Middle frontal gyrus (tissue), 1 donor: ENCODE measurements around the gene DYNLT1.
"Not testable (repeated sequence)": the region's sequence is repeated elsewhere in the genome, so short reads cannot be mapped to it uniquely, and the experiment has no call there.

Source experiments
- DNase-seq: peaks from one replicate; pipeline ENCODE4 v3.0.0-alpha.2; 2015; ENCODE audit warnings: low spot score; ENCODE audit errors: extremely low spot score

The DYNLT1 gene

DNA sequence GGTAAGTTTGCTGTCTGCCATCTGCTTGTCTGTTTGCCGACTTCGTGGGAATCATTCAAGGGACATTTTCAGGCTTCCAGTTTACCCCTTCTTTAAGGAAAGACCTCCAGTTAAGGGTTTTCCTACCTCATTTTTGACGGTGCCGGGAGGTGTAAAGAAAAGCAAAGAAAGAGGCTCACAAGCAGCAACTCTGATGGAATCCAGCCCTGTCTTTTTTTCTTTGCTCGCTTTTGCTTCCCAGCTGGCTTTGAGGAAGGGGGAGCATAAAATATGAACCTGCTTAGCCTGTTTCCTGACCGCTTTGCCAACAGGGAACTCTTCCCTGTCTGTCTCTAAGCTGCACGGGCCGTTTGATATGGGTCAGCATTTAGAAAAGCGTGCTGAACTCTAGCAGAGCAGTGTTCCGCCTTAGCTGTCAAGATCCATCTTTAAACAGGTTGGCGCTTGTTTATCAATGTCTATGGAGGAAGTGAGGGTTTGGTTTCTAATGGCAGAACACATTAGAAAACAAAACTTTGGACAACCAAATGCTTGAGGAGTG, 19.2 kb upstream of the DYNLT1 start:
- no peak for DNase-seq

DNA sequence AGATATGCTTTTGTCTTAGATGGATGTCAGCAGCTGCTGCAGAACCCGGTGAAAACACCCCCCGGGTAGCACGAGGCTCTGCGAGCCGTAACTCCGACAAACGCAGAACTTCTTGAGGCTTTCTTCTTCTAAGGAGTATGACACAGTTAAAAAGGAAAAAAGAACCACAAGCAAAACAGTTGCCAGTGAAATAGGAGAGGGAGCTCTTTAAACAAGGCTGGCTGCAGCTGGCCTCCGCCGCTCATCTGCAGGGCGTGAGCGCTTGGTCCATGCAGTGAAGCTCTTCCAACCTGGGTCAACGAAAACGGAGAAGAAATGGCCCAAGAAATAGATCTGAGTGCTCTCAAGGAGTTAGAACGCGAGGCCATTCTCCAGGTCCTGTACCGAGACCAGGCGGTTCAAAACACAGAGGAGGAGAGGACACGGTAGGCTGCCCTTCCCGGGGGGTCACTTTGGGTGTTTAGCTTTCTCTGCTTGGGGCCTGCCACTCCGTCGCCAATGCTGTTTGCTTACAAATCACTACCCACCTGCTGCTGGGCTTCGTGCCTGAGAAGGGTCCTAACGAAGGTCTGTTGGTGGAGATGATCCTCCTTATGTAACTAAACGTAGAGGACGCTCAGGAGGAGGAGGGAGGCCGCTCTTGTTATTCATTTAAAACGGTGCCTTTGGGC, 18.5 kb upstream of the DYNLT1 start:
- DNase-seq, result no peak

DNA sequence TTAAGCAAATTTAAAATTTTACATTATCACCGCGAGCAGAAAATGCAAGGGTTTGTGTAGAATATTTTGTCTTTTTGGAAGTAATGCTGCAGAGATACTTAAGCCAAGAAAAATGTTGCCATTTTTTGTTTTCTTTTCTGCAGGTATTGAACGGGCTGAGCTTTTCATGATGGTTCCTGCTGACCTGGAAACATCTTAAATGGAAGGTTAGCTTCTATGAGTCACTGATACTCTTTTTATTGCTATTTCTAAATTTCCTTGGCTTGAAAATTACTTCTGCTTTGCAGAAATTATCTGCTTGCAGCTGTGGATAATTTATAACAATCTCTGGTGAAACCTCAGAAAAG, 18.0 kb upstream of the DYNLT1 start:
- no peak for DNase-seq

DNA sequence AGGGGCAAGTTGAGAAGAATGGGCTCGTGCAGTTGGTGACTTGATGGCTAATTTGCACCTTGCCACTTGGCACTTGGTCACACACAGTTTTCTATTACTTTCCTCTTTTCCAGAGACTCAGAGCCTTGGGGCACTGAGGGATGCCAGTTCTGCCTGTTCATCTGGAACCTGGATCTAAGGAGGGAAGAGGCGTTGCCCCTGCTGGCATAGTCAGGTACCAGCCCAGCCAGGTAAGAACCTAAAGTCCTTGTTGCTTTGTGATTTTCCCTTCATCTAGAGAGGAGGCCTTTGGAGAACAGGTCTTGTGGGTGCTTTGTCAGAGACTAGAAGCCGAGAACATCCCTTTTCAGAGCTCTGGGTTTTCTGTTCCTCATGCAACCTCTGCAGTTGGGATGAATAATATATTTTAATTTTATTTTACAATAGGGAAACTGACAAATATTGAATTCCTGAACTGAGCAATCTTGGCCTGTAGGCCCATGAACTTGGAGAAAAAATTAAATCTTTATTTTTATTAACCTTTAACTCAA, 16.7 kb upstream of the DYNLT1 start:
- no peak for DNase-seq

DNA sequence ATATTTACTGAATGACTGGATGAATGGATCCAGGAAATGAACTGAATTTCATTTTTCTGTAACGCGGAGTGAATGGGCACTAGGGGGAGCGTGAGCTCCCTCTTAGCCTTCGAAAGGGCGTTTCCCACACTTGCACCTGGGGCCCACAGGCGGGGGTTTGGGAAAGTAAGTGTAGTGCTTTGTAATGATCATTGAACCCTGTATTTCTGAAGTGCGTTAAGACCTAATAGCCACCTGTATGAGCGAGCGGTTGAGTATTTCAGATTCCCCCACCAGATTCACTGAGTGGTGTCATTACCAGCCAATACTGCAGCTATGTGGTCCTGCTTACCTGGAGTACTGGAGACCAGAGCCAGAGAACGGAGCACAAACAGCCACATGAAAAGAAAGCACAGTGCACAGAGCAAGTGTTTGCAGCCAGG, 15.8 kb upstream of the DYNLT1 start:
- no peak for DNase-seq

DNA sequence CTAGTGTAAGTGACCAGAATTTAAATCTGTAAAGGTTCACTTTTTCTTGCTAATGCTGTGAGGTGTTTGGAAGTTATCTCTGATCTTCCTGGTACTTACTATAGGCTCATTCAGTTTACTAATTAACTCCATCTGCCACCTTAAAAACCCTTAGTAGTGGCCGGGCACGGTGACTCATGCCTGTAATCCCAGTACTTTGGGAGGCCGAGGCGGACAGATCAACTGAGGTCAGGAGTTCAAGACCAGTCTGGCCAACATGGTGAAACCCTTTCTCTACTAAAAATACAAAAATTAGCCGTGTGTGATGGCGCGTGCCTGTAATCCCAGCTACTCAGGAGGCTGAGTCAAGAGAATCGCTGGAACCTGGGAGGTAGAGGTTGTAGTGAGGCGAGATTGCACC, 12.4 kb upstream of the DYNLT1 start:
- not testable (repeated sequence) for DNase-seq

DNA sequence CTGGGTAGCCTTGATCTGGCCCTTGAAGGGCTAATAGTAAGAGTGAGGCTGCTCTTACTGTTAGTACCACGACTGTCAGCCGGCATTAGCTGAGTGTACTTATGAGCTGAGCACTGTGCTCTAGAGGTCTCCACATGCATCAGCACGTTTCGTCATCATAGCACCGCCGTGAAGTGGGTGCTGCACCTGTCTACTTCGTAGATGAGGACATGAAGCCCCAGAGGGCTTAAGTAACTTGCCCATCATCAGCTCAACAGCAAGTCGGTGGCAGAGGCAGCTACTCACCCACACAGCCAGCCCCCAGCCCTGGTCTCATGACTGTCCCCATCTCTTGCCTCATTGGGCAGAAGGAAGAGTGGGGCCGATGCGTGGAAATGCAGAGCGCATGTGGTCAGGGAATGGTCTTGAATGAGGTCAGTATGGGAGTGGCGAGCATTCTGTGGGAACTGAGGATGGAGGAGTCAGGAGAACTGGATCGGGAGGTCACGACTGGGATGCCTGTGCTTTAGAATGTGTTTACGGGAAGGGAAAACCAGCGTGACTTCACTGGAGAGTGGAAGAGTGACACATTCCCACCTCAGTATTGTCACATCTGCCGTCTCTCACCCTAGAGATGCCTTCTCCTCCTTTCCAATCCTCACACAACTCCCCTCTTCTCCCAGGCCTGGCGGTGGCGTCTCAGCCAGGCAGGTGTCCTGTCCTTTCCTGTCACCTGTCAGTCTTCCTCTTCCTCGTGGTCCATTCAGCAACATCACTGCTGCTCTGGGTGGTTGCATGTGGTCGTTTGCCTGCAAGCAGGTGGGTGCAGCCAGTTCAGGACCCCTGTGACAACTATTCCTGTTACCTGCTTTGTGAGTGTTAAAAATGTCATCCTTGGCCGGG, 11.3 kb upstream of the DYNLT1 start:
- DNase-seq, result no peak

DNA sequence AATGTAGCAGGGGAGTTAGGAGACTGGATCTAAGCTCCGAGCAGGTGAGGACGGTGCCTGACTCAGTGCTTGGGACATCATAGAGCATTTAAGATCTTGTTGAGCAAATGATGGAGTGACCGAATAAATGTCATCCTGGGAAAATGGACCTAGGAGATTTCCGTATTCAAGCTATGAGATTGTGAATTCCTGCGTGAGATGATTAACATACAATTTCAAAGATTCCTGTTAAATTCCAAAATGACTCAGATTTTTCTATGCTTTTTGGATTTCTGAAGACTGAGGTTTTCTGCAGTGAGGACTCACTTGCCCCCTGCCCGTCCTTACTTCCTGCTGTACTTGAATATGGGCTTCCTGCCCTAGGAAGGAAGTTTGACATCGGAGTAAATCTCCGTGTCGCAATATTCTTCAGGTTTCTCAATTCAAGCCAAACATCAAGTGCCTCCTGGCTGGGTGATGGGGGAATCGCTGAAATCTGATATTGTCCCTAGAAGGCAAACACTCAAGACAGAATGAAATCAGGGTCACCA, 10.5 kb upstream of the DYNLT1 start:
- DNase-seq, result no peak

DNA sequence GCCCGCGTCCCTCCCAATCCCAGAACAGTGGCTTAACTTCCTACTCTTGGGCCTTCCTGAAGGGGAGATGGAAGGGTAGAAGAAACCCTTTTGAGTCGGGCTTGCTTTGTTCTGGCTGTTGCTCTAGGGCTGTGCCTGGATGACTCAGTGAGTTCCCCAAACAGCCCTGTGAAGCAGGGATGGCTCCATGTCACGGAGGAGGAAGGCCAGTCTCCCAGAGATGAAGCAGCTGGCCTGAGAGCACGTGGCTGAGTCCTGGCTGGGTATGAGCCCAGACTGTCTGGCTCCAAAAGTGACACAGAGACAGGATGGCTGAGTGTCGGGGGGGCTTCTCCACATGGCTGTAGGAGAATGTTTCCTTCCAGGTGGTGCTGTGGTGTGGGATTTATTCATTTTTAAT, 10.0 kb upstream of the DYNLT1 start:
- DNase-seq, result no peak

DNA sequence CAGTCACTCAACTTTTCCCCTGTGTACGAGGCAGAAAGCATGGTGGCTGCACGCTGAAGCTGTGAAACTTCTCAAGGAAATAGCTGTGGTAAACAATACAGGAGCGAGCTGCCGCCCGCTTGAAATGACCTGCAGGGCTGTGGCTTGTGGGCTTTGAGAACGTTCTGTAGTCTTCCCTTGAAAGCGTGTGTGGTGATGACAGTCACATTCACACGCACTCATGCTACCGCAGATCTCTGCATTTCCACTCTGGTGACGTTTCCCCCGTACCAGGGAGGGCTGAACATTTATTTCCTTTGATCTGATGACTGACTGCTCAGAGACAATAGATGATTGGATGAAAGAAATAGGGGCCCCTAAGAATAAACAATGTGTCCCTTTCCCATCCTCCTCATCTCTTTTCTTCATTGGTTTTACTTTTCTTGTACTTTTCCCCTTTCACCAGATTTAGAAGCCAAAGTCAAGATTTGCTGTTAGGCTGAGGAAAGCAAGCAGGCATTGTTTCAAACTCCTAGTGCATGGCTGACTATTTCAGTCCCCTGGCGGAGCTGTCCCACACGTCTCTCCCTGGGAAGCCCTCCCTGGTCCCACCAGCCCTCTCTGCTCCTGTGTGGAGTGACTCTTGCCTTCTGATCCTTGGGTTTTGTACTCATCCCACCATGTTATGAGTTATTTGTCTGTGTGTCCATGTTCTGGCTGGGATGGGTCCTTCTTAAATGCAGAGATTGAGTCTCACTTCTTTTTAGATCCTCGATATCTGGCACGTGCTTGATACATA, 9.2 kb upstream of the DYNLT1 start:
- DNase-seq, result no peak

DNA sequence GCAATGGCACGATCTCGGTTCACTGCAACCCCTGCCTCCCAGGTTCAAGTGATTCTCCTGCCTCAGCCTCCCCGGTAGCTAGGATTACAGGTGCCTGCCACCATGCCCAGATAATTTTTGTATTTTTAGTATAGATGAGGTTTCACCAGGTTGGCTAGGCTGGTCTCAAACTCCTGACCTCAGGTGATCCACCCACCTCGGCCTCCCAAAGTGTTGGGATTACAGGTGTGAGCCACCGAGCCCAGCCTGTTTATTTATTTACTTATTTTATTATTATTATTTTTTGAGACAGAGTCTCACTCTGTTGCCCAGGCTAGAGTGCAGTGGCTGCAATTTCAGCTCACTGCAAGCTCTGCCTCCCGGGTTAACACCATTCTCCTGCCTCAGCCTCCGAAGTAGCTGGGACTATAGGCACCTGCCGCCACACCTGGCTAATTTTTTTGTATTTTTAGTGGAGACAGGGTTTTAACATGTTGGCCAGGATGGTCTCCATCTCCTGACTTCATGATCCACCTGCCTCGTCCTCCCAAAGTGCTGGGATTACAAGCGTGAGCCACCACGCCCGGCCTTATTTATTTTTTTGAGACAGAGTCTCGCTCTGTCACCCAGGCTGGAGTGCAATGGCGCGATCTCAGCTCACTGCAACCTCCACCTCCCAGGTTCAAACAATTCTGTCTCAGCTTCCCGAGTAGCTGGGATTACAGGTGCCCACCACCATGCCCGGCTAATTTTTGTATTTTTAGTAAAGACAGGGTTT, 7.6 kb upstream of the DYNLT1 start:
- not testable (repeated sequence) for DNase-seq

DNA sequence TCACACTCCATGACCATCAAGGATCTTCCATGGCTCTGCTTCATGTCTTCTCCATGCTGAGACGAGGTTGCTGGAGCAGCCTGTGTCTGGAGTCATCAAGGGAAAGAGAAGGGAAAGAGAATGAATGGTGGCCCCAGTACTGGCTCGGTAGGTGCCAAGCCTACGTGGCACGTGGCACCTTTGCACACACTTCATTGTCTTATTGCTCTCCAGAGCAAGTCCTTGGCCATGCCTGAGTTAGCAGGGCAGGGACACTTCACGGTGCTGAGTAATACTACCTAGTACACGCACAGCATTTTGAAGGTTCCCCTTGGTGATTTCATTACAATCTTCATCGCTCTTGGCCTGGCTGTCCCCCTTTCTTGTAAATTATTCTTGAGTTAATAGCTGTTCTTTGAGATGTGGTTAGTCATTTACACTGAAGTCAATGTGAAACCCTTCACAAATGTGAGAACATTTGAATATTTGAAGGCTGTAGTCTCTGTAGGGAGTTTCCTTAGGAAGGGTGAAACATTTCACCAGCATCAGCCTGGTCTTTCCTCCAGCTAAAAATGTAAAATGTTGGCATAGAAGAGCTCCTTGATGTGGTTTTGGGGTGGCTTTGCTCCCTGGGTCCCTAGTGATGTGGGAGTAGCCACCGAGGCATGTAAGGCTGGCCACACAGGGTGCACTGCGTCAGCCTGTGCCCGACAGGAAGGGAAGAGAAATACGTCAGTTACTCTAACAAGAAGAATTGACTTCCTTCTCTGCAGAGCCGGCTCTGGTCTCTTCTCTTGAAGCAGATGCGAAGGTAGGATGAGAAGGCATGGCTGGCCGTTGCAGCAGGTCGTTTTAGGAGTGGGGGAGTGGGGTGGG, 5.0 kb upstream of the DYNLT1 start, which contains the start of gene SYTL3:
TSS of gene SYTL3 (plus strand) at position 766 of the 855 bp plus-strand sequence. CDS start 13,215 bp downstream, outside the sequence.
- no peak for DNase-seq

DNA sequence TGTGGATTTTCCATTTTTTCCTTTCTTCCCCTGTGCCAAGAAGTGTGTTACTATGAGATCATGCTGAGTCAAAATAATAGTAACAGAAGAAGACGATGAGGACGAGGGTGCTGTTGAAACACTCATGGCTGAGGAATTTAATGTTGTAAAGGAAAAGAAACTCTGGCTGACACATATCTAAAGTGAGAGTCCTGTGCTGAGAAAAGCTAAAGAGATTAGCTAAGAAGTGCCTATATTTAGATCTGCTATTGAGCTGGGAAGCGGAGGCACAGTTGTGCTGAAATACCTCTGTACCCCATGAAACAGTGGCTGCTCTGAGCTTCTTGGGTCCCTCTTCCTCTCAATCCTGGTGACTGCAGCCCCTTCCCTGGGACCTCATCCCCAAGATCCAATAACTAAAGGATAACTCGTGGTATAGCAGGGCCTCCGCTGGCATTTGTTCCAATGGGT, 4.2 kb upstream of the DYNLT1 start:
- DNase-seq, result no peak

DNA sequence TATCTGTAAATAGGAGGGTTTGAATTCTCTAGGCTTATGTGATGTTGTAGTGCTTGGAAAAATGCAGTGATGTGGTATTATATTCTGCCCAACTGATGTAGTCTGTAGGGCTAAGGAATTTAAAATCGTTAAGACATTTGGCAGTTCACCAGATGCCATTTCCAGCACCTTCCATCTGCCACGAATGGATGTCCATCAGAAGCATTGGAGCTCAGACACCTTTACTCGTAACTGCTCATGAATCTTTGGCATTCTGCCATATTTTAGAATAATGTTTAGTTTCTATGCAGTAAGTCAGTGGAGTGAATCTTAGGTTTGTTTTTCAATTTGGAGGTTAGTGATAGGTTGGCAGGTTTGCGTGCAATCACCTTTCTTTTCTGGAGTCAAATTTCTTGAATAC, 3.0 kb upstream of the DYNLT1 start:
- DNase-seq, result no peak

DNA sequence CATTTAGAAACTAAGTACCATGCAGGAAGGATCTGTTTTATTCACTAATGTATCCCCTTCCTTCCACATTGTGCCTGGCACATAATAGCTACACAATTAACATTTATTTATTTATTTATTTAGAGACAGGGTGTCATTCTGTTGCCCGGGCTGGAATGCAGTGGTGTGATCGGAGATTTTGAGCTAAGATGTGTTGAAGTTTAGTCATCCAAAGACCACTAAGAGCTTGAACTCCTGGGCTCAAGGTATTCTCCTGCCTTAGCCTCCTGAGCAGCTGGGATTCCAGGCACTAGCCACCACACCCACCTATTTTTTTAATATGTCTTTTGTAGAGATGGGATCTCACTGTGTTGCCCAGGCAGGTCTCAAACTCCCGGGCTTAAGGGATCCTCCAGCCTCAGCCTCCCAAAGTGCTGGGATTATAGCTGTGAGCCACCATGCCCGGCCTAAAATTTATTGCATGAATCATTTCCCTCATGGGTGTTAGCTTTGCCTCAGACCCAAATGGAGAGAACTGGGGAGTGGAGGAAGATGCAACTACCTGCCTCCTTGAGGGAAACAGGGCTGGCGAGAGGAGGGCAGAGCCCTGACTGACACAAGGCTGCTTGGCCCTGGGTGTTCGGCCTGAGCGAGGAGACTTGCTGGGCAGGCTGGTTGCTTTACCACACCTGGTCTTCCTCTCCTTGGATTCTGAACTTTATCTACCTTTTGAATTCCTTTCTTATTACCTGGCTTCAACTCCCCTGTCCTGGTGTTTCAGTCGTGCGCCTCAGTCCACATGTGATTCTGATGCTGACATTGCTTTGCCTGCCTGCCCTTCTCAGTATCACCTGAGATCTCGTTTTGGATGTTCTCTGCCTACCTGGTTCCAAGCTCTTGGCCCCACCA, 1.7 kb upstream of the DYNLT1 start:
- DNase-seq, result no peak

DNA sequence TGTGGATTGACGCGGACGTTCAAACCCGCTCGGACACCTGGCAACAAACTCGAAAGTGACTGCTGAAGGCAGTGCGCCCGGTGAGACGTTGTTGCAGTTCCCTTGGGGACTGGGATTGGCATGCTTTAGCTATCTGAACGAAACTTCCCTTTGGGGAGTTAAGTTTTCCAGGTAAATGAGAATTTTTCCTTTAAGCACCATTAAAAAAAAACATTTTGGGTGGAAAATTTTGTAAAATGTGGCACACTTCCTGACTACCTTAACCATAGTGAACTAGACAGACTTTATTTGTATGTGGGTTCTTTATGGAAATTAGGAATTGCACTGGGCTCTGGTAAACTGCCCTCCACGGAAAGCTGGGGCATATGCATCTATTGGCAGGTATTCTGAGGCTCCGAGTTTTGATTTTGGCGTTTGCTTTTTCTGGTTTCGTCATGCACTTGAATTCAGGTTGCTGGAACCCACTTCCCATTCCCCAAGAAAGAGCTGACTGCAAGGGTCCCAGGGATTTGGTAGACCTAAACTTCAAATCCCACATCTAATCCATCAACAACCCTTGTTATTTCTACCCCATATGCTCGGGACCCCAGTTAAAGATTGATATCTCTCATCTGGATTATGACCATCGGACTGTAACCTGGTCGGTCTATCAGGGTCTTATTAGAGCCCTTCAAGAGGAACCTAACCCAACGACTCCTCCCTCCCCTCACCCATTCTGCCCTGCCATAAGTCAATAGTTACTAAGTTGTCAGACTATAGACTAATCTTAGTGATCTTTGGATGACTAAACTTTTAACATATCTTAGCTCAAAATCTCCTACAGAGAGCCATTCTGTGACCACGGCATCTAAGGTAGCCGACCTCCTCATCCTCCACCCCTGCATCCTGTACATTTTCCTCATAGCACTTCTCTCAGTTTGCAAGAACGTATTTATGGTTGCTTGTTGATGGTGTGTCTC, 800 bp upstream of the DYNLT1 start:
- DNase-seq, result no peak

DNA sequence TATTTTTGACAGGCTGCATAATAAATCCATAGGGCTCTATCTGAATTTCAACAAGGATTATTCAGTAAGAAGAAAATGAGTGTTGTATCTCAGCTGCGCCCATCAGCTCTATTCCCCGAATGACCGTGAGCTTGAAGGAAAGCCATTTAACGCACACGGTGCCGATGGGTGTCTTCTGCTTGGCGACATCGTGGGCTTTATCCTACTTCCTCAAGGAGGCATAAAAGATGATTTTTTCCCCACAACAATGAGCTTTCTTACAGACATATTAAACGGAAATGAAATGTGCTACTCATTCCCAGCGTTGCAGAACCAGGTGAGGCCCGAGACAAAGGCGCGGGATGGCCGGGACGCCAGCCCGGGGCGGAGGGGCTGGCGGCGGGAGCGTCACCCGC, 710 bp downstream of the DYNLT1 start:
- no peak for DNase-seq
